GM06990 (cell line): Measurements from ENCODE around the gene SFRP4.

Experiments
- DNase-seq: peaks from one replicate; pipeline ENCODE4 v3.0.0-alpha.2; 2011; ENCODE audit not compliant: insufficient read length; ENCODE audit errors: extremely low read depth
- H3K27me3 ChIP-seq: replicated peaks from 2 replicates; pipeline ENCODE4 v1.6.0; 2011; ENCODE audit warnings: low read length; ENCODE audit not compliant: control insufficient read depth, insufficient read depth
- H3K36me3 ChIP-seq: 2 replicates; pipeline ENCODE4 v1.5.1; 2011; ENCODE audit warnings: low read length; ENCODE audit not compliant: control insufficient read depth, insufficient read depth
- H3K4me3 ChIP-seq: replicated peaks from 2 replicates; pipeline ENCODE4 v1.5.1; 2011; ENCODE audit warnings: low read depth, mild to moderate bottlenecking, control low read depth, low read length
- TF ChIP-seq, protein P1 (sequence below): IDR thresholded peaks from 2 replicates; pipeline ENCODE4 v1.5.1; 2011; ENCODE audit warnings: low read length, control low read depth, mild to moderate bottlenecking, inconsistent platforms; ENCODE audit not compliant: insufficient read depth, poor library complexity, severe bottlenecking

Gene SFRP4

DNA sequence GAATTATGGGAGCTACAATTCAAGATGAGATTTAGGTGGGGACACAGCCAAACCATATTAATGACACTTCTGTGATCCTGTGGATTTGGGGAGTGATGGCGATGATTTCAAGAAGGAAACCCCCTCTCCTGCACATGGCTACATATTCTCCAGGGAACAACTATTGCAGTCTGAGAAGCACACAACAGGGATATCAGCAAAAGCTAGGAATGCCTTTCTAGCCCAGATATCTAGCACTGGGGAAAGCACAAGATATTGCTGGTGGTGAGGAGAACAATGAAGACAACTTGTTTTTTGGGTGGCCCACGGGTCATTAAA, 28.1 kb upstream of the SFRP4 start:
- TF ChIP-seq, protein P1, sequence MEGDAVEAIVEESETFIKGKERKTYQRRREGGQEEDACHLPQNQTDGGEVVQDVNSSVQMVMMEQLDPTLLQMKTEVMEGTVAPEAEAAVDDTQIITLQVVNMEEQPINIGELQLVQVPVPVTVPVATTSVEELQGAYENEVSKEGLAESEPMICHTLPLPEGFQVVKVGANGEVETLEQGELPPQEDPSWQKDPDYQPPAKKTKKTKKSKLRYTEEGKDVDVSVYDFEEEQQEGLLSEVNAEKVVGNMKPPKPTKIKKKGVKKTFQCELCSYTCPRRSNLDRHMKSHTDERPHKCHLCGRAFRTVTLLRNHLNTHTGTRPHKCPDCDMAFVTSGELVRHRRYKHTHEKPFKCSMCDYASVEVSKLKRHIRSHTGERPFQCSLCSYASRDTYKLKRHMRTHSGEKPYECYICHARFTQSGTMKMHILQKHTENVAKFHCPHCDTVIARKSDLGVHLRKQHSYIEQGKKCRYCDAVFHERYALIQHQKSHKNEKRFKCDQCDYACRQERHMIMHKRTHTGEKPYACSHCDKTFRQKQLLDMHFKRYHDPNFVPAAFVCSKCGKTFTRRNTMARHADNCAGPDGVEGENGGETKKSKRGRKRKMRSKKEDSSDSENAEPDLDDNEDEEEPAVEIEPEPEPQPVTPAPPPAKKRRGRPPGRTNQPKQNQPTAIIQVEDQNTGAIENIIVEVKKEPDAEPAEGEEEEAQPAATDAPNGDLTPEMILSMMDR, result no peak
- no peak for DNase-seq
- no peaks in the 10 kb centered on the region for H3K27me3 ChIP-seq
- no peaks in the 10 kb centered on the region; the same call in 1 of the 2 replicates for H3K36me3 ChIP-seq
- no peak overlapping the region for H3K4me3 ChIP-seq

DNA sequence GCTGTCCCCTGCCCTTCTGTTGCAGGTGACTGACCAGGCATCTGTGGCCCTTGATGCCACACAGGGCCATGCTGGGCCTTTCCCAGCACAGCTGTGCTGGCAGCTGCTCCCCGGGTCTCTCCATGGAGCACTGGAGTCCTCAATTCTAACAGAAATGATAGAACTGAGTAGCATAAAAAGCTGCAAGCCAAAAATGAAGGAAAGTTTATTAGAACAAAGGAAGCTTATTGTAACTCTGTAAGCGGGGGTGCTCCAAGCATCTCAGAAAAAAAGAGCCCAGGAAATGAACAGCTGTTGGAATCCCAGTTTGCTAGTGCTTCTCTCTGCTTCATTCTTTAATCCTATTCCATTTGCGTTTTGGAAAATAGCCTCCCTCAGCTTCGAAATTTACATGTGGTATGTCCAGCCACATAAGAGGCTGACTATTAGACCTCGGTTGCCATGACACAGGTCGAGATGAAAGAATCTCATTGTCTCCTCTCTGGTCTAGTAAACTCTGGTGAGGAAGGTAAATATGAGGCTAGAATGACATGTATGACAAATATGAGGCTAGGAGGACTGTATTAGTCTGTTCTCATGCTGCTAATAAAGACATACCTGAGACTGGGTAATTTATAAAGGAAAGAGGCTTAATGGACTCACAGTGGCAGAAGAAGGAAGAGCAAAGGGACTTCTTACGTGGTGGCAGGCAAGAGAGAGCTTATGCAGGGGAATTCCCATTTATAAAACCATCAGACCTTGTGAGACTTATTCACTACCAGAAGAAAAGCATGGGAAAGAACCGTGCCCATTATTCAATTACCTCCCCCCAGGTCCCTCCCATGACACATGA, 27.5 kb upstream of the SFRP4 start:
- H3K36me3 ChIP-seq, result no peaks in the 10 kb centered on the region; the same call in 1 of the 2 replicates
- H3K4me3 ChIP-seq, result no peak overlapping the region
- TF ChIP-seq, protein P1, result no peak
- DNase-seq, result peak; percentile 22
- H3K27me3 ChIP-seq, result no peaks in the 10 kb centered on the region

DNA sequence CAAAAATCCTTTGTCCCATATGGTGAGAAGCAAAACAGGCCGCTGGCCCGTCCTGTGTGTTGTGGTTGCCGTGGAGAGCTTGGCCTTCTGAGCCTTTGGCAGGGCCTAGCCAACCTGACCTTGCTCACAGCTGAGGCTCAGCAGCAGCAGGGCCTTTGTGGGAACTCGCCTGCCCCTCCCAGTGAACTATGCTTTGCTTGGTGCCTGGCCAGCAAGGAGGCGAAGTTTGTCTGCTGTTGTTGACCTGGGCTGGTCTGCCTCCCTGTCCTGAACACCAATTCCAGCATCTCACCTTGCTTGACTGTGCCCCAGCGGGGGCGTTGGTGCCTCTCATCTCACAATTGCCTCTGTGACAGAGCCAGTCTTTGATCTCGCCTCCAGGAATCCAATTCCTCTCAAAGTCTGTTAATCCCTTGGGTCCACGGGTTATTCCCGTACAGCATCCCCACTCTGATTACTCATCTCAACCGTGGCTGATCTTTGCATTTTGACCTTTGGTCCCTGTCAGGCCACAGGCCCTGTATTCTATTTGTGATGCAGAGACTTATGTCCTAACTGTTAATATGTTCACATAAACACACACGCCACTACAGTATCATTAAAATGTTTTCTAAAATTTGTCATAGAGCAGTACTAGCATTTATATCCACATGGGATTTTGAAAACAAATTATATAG, 26.5 kb upstream of the SFRP4 start:
- no peaks in the 10 kb centered on the region for H3K27me3 ChIP-seq
- no peak for DNase-seq
- TF ChIP-seq, protein P1, result no peak
- H3K4me3 ChIP-seq, result no peak overlapping the region
- H3K36me3 ChIP-seq, result no peaks in the 10 kb centered on the region; the same call in 1 of the 2 replicates

DNA sequence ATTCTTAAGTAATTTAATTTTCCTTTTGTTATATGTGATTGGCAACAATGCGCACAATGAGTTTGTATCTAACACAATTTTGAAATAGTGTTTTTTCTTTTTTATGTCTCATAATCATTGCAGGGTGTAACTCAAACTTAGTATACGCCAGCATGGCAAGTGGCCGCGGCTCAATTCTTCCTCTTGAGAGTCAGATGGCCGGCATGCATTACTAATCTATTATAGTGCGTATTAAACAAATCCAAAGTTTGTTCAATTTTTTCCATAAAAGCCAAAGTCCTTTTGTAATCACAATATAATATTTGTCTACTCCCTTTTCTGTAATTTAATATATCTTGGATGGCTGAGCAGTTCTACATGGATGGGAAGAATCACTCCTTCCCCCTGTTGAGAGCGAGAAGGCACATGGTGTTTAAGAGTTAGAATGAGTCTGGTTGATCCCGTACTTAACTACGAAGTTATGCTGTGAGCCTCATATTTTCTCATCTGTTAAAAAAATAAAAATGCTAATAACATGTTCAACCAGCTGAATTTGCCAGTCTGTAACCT, 16.5 kb upstream of the SFRP4 start:
- Histone ChIP-seq H3K4me3 (no peak overlapping the region), H3K36me3 (no peaks in the 10 kb centered on the region), H3K27me3 (no peaks in the 10 kb centered on the region)
- TF ChIP-seq, protein P1, result no peak
- DNase-seq, result no peak

DNA sequence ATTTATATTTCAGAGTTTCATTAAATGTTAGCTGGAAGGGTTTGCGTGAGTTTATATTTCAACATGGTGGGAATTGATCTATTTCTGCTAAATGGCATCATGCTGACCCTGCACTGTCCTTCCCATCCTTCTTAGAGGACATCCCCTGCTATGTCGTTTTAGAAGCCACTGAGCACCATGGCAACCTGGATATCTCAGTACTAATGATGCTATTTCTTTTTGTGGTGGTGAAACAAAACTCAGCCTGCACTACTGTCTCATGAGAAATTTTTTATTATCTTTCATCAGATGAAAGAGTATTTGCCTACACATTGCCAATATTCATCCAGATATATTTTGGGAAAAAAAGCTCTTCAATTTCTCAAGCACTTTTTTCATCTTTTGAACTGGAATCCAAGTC, 15.9 kb upstream of the SFRP4 start:
- Histone ChIP-seq H3K36me3 (no peaks in the 10 kb centered on the region), H3K27me3 (no peaks in the 10 kb centered on the region), H3K4me3 (no peak overlapping the region)
- TF ChIP-seq, protein P1, result no peak
- no peak for DNase-seq
